Activated gamma-delta T cell (primary cell): ENCODE results near the gene TNFAIP8.

Experiments used
- DNase-seq: peaks from one replicate; lab custom pipeline; 2025; lab: John Stamatoyannopoulos, UW

Gene TNFAIP8

DNA sequence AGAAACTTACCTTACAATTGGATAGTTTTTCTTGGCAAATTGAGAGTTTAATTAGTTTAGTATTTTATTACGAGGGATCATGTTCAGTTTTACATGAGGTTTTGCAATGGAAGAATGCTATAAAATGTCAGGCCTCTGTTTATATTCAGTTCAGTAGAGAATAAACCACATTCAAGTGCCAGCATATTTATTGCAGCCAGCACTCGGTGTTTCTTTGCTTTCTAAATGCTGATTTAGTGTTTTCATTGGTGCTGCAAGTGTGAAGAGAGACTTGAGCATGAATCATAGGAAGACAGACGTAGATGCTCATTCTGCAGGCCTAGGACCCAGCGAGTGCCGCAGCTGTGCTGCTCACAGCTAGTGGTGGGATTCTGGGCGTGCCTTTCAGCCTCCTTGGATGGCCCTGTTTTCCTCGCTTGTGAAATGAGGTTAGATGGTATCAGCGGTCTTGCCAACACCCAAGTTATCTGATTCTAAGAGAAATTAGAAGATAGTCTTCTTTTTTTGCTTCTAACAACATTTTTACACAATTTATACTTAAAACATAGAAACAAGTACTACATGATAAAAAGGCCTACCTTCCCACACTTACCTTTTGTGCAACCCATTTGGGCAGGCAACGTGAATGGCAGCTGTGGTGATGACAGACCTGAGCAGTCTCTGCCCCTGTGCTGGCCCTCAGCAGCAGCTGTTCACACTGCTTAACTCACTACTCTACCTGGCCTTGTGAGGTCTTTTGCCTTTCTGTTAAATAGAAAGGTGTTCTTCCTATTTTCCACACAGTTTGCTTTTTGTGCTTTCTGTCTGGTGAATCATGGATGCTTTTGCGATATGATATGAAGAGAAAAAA is 26.8 kb upstream of the TNFAIP8 start:
- peak; percentile 40 for DNase-seq

DNA sequence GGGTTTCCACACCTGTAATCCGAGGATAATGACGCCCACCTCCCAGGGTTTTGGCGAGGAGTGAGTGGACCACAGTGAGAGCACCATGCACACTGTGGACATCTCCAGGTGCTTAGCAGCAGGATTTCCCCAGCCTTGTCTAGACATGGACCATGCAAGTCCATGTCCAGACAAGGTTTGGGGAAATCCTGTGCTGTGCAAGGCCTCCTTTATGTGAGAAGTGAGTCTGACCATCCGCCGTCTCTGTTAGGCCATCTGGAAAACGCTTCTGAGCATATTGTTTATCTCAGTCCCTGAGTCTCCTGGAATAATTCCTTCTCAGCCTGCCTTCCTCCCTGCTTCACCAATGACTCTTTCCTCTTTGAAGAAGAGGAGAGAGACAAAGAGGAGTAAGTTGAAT is 26.2 kb upstream of the TNFAIP8 start:
- no peak for DNase-seq

DNA sequence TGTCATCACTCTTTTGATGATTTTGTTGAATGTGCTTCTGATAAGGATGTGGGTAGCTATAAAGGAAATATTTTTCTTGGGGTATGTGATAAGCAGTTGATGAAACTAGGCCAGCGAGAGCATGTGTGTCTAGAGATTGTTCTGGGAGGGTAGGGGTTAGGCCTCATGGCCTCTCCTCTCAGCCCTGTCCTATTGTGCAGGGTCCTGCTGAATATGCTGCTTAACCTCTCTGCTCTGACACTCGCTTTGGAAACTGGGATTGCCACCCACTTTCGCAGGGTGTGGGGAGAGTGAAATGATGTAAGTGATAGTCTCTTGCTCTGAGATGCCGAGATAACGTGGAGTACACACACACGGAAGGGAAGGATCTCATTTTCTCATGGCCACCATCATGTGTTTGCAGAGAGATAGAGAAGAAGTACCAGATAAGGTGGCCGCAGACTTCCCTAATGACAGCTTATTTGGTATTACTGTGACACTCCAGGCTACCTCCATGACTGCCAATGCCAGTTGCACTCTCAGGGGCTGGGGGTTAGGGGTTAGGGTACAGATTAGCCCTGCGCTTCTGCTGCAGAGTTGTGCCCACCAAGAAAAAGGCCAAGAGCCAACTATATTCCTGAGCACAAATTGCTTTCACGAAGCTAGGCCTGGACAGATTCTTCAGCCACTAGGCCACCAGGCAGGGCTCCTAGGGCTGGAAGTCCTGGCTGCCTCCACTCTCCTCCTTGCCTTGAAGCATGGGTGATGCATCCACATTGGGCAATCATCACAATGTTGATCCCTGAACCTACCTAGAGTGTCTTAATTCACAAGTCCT is 25.2 kb upstream of the TNFAIP8 start:
- DNase-seq, result no peak

DNA sequence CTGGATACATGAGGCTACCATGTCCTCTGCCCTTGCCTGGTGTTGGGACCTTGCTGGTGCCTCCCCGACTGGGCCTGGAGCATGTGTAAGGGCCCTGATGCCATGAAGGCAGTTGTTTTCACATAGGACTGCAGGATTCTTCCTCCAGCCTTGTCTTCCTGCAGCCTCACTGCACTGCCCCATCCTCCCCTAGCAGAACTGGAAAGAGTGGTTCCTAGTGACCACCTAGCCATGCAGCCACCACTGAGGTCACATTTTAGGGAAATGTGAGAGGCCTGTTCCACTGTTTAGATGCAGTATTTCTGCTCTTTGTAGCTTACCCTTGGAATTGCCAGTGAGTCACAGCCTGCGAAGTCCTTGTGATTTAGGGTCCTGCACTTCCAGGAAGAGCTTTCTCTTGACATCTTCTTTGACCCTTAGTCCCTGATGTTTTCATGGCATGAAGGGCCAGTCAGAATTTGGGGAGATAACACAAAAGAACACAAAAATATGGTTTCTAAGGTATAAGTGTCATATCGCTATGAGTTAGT is 24.2 kb upstream of the TNFAIP8 start:
- DNase-seq, result no peak

DNA sequence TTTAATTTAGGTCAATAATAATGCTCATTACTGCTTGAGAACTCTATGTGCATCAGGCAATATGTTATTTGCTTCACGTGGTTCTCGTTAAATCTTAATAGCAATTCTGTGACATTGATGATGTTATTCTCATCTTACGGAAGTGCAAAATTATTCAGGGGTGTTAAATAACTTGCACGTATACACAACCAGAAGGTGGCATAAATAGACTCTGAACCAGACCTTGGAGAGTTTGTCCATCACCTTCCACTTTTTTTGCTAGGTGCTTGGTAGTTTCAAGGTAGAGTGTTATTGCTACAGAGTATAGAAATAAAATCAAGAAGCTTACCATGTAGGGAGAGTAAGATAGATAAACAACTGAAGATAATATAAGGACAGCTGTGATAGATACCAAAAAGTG is 23.6 kb upstream of the TNFAIP8 start:
- DNase-seq, result no peak

DNA sequence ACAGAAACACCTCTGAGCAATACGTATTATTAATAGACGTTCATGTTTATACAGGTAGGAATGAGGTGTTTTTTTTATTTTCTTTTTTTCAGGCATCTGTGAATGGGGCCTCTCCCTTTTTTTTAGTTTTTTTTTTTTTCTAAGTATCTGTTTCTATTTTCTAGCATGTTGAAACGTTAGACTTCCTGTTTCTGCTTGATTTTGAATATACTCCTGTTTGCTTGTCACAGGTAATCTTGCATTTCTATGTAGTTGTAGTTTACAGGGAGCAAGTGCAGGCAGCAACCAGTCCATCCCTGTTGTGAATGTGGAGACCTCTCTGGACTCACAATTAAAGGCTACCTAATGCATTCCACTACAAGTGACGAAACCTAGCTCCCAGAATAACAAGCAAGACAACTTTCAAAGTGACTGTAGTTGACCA is 22.8 kb upstream of the TNFAIP8 start:
- no peak for DNase-seq

DNA sequence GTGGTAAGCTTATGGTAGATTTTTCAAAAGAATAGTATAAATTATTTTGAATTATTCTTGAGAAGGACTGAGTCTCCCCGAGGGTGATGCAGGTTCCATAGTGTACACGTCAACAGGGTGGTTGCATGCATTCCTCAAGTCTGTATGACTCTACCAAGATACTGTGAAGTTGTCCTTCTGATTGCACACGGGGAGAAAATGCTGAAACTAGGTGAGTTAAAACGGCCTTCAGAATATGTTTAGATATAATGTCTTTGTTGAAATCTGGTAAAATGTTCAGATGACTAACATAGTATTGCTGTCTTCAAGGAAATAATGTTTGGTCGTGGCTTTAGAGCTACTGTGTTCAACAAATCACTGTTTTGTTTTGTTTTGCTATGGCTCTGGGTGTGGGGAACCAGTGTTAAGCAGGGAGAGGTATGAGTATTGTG is 22.4 kb upstream of the TNFAIP8 start:
- DNase-seq, result no peak

DNA sequence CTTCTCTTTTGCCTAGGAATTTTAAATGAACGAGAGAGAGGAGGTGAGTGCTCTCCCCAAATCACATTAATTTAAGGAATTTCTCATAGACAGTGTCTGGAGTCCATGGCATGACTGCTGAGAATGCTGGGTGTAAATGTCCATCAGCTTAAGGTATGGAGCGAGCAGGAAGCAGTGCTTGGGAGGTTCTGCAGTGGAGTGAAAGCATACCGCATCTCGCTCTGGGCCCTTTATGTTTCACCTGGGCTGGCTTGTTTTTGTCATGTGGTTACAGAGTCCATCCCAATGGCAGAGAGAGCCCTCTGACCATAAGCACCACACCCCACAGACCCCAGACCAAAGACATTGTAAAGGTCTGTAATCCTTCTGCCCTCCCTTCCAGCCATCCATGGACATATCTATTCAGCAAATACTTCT is 20.6 kb upstream of the TNFAIP8 start:
- no peak for DNase-seq

DNA sequence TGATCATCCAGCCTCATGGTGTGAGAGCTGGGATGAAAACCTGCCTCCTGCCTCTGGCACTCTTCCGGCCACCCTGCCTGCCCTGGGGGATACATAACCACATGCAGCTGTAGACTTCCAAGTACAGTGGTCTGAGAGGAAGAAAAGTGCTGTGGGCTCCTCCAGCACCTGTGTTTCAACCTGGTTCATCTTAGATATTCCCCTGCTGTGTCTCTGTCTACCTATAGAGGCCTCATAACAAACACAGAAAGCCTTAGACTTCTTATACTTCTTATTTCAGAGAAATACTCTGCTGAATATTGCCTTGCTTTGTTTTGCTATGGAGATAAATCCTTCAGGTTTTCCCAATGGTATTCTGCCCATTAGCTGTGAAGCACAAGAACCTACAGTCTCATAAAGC is 19.6 kb upstream of the TNFAIP8 start:
- no peak for DNase-seq

DNA sequence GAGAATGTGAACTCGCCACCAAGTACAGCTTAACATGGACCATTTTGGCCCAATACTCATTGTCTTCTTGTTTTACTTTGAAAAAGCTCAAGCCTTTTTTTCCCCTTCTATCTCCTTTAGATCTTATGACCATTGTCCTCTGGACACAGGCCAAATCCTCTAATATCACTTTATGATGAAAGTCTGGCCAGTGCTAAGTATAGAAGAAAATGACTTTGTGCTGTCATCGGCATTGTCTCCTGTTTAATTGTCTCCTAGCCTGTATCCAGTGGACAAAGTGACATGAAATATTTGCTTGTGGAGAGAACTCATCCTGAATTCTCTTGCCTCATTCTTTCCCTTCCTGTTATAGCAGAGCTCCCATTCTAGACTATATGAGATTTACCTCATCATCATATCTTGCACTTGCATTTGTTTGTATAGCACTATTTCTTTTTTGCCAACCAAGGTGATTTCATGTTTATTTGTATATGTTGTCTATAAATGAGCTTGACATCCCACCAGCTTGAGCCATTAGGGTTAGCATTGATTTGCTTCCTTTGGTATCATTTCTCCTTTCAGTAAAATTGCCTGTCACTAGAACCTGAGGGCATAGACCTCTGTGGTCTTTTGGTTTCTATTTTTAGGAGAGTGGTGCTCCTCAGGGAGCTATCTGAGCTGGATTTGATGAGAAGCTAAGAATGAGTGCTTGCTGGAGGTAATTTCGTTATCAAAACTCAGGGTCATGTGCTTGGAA is 18.8 kb upstream of the TNFAIP8 start:
- DNase-seq, result no peak

DNA sequence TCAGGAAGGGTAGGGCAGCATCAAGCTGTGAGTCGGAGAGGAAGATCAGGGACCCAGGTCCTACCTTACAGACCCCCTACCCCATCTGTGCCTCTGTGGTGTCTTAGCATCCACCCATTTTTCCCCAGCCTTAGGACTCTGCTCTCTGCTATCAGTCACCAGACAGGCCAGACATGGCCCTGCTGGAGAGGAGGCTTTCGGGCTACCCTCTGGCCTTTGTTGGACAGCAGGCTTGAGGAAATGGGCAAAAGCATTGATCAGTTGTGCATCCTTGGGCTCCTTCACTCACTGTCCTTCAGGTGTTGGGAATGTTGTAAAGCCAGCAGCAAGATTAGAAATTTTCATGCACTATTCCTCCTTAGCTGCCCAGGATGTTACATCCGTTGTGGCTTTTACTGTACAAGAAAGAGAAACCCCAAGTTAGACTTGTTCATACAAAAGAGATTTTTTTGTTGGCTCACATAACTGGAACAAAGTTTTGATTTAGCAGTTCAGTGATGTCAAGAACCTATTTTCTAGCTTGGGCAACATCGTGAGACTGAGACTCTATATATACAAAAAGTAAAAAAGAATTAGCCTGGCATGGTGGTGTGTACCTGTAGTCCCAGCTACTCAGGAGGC is 17.4 kb upstream of the TNFAIP8 start:
- DNase-seq, result no peak

DNA sequence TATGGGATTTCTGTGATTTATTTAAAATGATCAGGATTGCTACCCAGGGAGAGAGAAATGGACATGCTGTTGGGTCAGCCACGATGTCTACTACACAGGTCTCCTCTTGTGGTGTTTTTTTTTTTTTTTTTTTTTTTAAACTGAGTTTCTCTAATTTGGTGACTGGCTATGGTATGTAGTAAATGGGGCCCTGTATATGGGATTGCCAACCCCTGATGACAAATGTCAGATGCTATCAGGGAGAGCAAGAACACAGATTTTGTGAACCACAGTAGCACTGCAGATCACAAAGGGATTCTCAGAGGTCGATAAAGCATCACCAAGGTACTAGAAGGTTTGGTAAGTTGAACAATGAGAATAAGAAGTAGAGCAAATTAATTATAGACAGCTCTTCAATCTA is 16.5 kb upstream of the TNFAIP8 start:
- DNase-seq, result no peak

DNA sequence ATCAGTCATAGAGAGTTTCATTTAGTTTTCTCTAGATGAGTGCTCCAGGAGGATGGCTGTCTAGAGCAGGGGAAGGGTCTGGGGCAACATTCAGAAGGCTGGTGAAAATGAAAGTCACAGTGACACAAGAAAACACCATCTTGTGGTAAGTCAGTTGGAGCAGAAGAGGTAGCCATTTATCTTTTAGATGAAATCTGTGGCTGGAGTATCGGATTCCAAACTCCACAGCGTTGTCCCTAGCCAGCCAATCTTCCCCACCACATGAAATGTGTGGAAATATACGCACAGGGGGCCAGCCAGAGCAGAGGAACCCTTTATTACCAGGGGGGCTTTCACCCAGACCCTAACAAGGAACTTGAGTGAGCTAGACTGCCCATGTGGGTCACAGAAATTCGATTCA is 15.9 kb upstream of the TNFAIP8 start:
- no peak for DNase-seq

DNA sequence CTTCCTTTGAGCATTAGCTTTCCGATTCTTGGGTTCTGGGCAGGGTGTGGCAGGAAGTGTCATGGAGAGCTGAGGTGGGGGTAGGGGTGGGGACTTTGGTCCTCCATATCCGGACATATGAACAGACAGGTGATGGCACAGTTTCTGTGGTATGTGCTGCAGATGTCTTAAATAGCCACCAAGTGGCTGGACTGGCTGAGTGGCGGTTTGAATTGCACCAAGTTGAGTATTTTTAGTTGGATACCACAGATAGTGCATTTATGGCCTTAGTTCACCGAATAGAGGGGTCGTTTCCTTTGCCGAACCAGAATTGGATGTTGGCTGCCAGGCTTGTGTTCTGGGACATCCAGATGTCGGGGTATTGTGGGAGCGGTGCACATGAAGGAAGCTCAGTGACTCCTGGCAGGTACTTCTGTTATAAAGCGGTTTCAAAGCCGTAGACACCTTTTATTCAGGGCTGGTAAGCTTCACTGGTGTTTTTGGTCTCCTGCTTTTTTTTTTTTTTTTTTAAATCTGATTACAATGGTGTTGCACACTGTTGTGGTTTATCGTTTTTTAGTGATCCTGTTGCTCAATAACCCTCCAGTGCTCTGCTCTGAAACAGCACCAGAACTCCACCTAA is 15.1 kb upstream of the TNFAIP8 start:
- DNase-seq, result no peak

DNA sequence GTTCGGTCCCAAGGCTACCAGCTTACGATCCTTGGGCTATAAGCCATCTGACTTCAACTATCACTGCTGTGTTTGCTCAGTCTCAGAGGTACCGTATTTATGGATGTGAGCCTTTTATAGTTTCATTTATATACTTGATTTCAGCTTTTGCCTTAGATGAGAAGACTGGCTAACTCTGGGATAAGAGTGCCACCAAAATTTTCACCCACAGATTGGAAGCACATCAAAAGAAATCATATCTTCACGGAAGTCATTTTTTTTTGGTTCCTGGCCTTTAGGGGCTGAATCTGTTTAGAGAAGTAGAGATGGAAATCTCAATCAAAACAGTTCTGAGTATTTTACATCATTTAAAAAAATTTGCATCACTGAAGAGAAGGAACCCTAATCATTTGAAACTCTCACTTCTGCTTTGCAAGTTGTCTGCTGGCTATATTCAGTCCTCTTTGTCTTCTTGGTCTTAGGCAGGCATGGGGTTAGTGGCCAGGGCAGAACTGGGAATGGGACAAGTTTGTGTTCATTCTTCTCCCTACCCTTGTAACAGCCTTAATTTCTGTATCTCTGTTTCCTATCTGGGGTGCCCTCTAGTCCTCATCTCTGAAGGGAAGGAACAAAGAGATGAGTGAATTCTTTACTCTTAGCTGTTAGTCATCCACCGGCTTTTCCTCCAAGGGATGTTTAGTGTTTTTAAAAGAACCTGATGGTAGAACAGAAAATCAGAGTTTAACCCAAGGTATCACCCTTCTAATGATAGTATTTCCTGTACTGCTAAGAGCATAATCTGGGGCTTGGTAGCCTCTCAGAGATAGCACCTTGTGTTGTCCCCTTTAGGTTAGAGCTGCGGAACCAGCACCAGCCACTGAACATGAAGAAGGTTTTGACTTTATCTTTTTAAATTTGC is 14.1 kb upstream of the TNFAIP8 start:
- no peak for DNase-seq

DNA sequence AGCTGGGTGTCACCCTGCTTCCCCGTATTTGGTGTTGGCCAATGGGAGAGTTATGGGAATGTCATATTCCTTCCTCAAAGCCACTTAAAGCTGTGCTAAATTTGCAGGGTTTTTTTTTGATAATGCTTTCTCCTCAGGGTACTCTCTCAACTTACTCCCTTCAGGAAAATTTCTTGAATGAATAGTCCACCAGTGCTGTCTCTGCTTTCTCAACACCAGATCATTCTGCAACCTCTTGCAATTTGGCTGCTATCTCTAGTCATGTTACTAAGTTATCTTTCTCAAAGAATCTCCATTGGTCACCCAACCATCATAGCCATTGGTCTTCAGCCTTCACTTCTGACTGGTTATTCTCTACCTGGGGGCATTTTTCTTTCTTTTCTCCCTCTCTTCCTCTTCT is 13.4 kb upstream of the TNFAIP8 start:
- DNase-seq, result no peak

DNA sequence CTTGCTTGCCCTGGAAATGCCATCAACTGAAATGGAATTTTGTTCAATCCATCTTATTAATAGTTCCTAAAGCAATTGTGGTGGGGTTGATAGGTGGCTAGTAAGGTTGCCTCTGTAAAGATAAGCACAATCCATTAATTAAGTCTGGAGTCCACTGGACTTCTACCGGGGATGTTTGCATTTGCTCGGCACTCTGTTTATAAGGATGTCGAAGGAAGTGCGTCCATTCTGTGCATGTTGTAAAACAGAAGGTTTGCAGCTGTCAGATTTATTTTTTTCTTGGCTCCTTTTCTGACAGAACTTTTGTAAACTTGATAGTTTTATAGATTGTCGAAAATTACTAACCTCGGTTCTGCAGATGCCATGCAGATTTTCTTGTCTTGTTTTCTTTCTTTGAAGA is 12.8 kb upstream of the TNFAIP8 start:
- no peak for DNase-seq

DNA sequence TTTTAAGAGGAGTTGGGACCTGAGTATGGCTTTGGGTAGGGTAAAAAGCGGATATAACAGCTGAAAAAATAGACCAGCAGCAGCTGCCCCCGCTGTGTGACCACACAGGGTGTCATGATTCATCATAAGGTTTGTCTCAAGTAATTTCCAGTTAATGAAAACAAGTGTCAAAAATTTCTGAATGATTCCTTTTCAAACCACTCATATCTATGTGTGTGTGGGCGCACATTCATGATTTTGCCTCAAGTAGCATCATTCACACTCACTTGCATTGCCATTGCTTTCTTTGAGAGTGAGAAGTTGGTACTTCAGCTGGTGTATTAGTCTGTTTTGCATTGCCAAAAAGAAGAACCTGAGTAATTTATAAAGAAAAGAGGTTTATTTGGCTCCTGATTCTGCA is 12.1 kb upstream of the TNFAIP8 start:
- DNase-seq, result no peak

DNA sequence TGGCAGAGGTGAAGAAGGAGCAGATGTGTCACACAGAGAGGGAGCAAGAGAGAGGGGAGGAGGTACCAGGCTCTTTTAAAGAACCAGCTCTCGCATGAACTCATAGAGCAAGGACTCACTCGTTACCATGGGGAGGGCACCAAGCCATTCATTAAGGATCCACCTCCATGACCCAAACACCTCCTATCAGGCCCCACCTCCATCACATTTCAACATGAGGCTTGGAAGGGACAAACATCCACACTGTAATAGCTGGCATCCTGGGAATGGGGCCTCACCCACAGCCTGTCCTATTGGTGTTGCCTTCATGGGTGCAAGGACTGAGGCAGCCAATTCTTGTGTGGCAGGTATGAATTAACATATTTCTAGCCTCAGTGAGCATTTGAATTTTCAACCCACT is 11.6 kb upstream of the TNFAIP8 start:
- no peak for DNase-seq

DNA sequence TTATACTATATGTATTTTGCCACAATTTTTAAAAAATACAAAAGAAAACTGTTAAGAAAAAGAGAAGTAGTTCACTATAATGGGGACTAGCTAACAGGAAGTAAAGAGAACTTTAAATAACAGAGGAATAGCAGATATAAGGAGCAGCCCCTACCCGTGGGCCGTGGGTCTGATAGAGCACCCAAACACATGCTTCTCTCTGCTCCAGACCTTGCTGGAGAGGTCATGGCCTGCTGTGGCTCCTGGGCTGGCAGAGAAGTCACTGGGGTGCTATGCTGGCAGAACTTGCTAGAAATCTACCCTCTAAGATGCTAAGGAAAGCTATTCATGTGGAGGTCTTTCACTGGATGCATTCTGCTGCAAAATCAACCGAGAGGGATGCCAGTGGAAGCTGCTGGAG is 10.0 kb upstream of the TNFAIP8 start:
- no peak for DNase-seq
